ENCODE data around the gene MAST1.

GRCh38 chr19:12907166-12907565, 68.9 kb downstream of the MAST1 start:
- TF ChIP-seq POLR2A (IDR thresholded peaks at IDR 0.05) (no peak), POLR2AphosphoS5 (IDR thresholded peaks at IDR 0.05) (no peak)
- TF ChIP-seq, protein P1, sequence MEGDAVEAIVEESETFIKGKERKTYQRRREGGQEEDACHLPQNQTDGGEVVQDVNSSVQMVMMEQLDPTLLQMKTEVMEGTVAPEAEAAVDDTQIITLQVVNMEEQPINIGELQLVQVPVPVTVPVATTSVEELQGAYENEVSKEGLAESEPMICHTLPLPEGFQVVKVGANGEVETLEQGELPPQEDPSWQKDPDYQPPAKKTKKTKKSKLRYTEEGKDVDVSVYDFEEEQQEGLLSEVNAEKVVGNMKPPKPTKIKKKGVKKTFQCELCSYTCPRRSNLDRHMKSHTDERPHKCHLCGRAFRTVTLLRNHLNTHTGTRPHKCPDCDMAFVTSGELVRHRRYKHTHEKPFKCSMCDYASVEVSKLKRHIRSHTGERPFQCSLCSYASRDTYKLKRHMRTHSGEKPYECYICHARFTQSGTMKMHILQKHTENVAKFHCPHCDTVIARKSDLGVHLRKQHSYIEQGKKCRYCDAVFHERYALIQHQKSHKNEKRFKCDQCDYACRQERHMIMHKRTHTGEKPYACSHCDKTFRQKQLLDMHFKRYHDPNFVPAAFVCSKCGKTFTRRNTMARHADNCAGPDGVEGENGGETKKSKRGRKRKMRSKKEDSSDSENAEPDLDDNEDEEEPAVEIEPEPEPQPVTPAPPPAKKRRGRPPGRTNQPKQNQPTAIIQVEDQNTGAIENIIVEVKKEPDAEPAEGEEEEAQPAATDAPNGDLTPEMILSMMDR (IDR thresholded peaks at IDR 0.05 in 8 of 11, conservative IDR thresholded peaks at IDR 0.05 in 3 of 11): no peak

All from spleen (tissue), 7 donors.